Measurements from ENCODE around the gene ANKRD30A.
"Not testable (repeated sequence)": the region's sequence is repeated elsewhere in the genome, so short reads cannot be mapped to it uniquely, and the experiment has no call there.

Gene ANKRD30A

GRCh38 chr10:37125191-37125732 lies at the start of gene ANKRD30A:
TSS of gene ANKRD30A (plus strand) at chr10:37125598. CDS start at chr10:37125788, 190 bp downstream.
- no peak for DNase-seq

- DNase-seq = not testable (repeated sequence)
These were observed 49.3 kb upstream of the ANKRD30A start for GRCh38 chr10:37076083-37076482.

GRCh38 chr10:37095792-37096573 lies 29.4 kb upstream of the ANKRD30A start:
- DNase-seq = no peak

GRCh38 chr10:37101261-37101660 lies 24.1 kb upstream of the ANKRD30A start:
- DNase-seq = no peak

GRCh38 chr10:37109000-37109399 lies 16.4 kb upstream of the ANKRD30A start:
- DNase-seq = no peak

GRCh38 chr10:37124532-37124931 lies 866 bp upstream of the ANKRD30A start:
- no peak for DNase-seq

- no peak for DNase-seq
These were observed 523 bp downstream of the ANKRD30A start for GRCh38 chr10:37125921-37126320.

GRCh38 chr10:37146443-37146842 lies 21.0 kb downstream of the ANKRD30A start:
- no peak for DNase-seq

- not testable (repeated sequence) for DNase-seq
These were observed 37.0 kb downstream of the ANKRD30A start for GRCh38 chr10:37162430-37162829.

GRCh38 chr10:37171945-37172344 lies 46.5 kb downstream of the ANKRD30A start:
- not testable (repeated sequence) for DNase-seq

GRCh38 chr10:37178296-37178695 lies 52.9 kb downstream of the ANKRD30A start:
- not testable (repeated sequence) for DNase-seq

GRCh38 chr10:37182719-37183118 lies 57.3 kb downstream of the ANKRD30A start:
- DNase-seq = not testable (repeated sequence)

GRCh38 chr10:37206132-37206531 lies 80.7 kb downstream of the ANKRD30A start:
- no peak for DNase-seq

GRCh38 chr10:37220866-37221265 lies 95.5 kb downstream of the ANKRD30A start:
- DNase-seq = no peak

GRCh38 chr10:37222046-37222445 lies 96.6 kb downstream of the ANKRD30A start:
- no peak for DNase-seq

GRCh38 chr10:37225163-37225562 lies 99.8 kb downstream of the ANKRD30A start:
- no peak for DNase-seq

GRCh38 chr10:37226524-37226923 lies 101.1 kb downstream of the ANKRD30A start:
- DNase-seq = no peak

GRCh38 chr10:37234692-37235091 lies 109.3 kb downstream of the ANKRD30A start:
- DNase-seq = no peak

- DNase-seq = no peak
These were observed 110.7 kb downstream of the ANKRD30A start for GRCh38 chr10:37236093-37236492.

GRCh38 chr10:37240223-37240622 lies 114.8 kb downstream of the ANKRD30A start:
- DNase-seq = no peak

- DNase-seq = no peak
These were observed 121.2 kb downstream of the ANKRD30A start for GRCh38 chr10:37246637-37247036.

- DNase-seq = not testable (repeated sequence)
These were observed 130.4 kb downstream of the ANKRD30A start for GRCh38 chr10:37255837-37256236.

GRCh38 chr10:37263304-37263703 lies 137.9 kb downstream of the ANKRD30A start:
- no peak for DNase-seq

- no peak for DNase-seq
These were observed 142.9 kb downstream of the ANKRD30A start for GRCh38 chr10:37268266-37268665.
